GM12865 (cell line): ENCODE data around the gene MAP3K7CL.

Experiments used
- DNase-seq: peaks from one replicate; pipeline ENCODE4 v3.0.0; 2010; ENCODE audit warnings: low read depth
- H3K4me3 ChIP-seq: 2 replicates; pipeline ENCODE4 v1.5.1; 2011; ENCODE audit warnings: mild to moderate bottlenecking, low read depth, low read length, control low read depth
- CTCF ChIP-seq: IDR thresholded peaks from 2 replicates; pipeline ENCODE4 v1.5.1; 2011; ENCODE audit warnings: low read length, control low read depth, low read depth, inconsistent platforms; ENCODE audit not compliant: insufficient read depth; ENCODE audit errors: missing control alignments

Gene MAP3K7CL

GRCh38 chr21:29184037-29184436, 53.6 kb downstream of the MAP3K7CL start:
- DNase-seq, result no peak
- no peak overlapping the region for H3K4me3 ChIP-seq

GRCh38 chr21:29185172-29185571, 54.7 kb downstream of the MAP3K7CL start:
- H3K4me3 ChIP-seq, result no peak overlapping the region
- no peak for TF ChIP-seq CTCF
- no peak for DNase-seq

More at GRCh38 chr21:29184037-29184436, 53.6 kb downstream of the MAP3K7CL start:
- no peak for TF ChIP-seq CTCF

GRCh38 chr21:29185633-29186032, 55.2 kb downstream of the MAP3K7CL start:
- no peak for DNase-seq
- no peak for TF ChIP-seq CTCF
- no peak overlapping the region for H3K4me3 ChIP-seq

GRCh38 chr21:29186246-29186645, 55.8 kb downstream of the MAP3K7CL start:
- no peak overlapping the region for H3K4me3 ChIP-seq
- no peak for DNase-seq
- TF ChIP-seq CTCF, result no peak

- DNase-seq, result no peak
- TF ChIP-seq CTCF, result no peak
- H3K4me3 ChIP-seq, result no peak overlapping the region
These were observed 57.5 kb downstream of the MAP3K7CL start for GRCh38 chr21:29187944-29188343.

- DNase-seq, result no peak
- no peak overlapping the region for H3K4me3 ChIP-seq
These were observed 58.9 kb downstream of the MAP3K7CL start for GRCh38 chr21:29189353-29189752.

More at GRCh38 chr21:29189353-29189752, 58.9 kb downstream of the MAP3K7CL start:
- TF ChIP-seq CTCF, result no peak
